SK-N-SH (cell line): ENCODE data around the gene CFAP70. TPM values are rescaled to one million over a fixed set of nuclear protein-coding genes. Genes with fewer than 3 reads are reported as not detected.

Experiments used
- CTCF ChIA-PET: fragments of 300-600, 350-600 bp; formaldehyde crosslinking; extraction: SDS; loops from one replicate; lab custom pipeline; 2021; lab: Yijun Ruan, JAX
- POLR2A ChIA-PET: fragments of 350-600 bp; sonication (Branson Sonifier 250); formaldehyde crosslinking; extraction: SDS; loops from one replicate; lab custom pipeline; 2020; ENCODE audit warnings: antibody characterized with exemption, inconsistent platforms; lab: Yijun Ruan, JAX
- DNase-seq: peaks from one replicate; pipeline ENCODE4 v3.0.0; 2012
- H2AFZ ChIP-seq: fragments of 200-600 bp; sonication (generic); 2 replicates; pipeline ENCODE4 v1.8.1; 2016; ENCODE audit warnings: antibody characterized with exemption, mild to moderate bottlenecking, low read depth
- H3F3A ChIP-seq: fragments of 200-600 bp; sonication (generic); replicated peaks from 2 replicates; pipeline ENCODE3; 2016; ENCODE audit warnings: antibody characterized with exemption, mild to moderate bottlenecking; ENCODE audit not compliant: insufficient read depth
- H3K27ac ChIP-seq, 2 experiments: fragments of 200-500 bp in 1 of 2; fragments of 200-600 bp in 1 of 2; sonication (Bioruptor generic) in 1 of 2; sonication (generic), shearing (Covaris generic) in 1 of 2; 2 replicates each; pipeline versions ENCODE4 v1.5.1 to v1.6.1; 2014 to 2016; ENCODE audit warnings: low read depth in 2 of 2, inconsistent platforms in 1 of 2, low read length in 1 of 2, mild to moderate bottlenecking in 1 of 2, mixed read lengths in 1 of 2
- H3K27me3 ChIP-seq: fragments of 200-600 bp; sonication (generic), shearing (Covaris generic); 2 replicates; pipeline ENCODE4 v1.6.1; 2016; ENCODE audit warnings: mixed run types; ENCODE audit not compliant: insufficient read depth
- H3K36me3 ChIP-seq, 2 experiments: fragments of 200-500 bp in 1 of 2; fragments of 200-600 bp in 1 of 2; sonication (Bioruptor generic) in 1 of 2; sonication (generic) in 1 of 2; replicated peaks in 1 of 2; 2 replicates each; pipeline versions ENCODE3 to v1.5.1; 2014 to 2016; ENCODE audit warnings: low read length in 1 of 2, mild to moderate bottlenecking in 1 of 2; ENCODE audit not compliant: insufficient read depth in 2 of 2, control insufficient read depth in 1 of 2
- H3K4me1 ChIP-seq, 2 experiments: fragments of 200-500 bp in 1 of 2; fragments of 200-600 bp in 1 of 2; sonication (Bioruptor generic) in 1 of 2; sonication (generic), shearing (Covaris generic) in 1 of 2; 2 replicates each; pipeline versions ENCODE4 v1.5.1 to v1.6.1; 2014 to 2016; ENCODE audit warnings: low read depth in 1 of 2, low read length in 1 of 2, mixed run types in 1 of 2; ENCODE audit not compliant: insufficient read depth in 2 of 2, control insufficient read depth in 1 of 2
- H3K4me2 ChIP-seq: fragments of 200-600 bp; sonication (generic), shearing (Covaris generic); 2 replicates; pipeline ENCODE4 v1.6.1; 2017; ENCODE audit warnings: mixed run types
- H3K4me3 ChIP-seq, 2 experiments: fragments of 200-500 bp in 1 of 2; fragments of 200-600 bp in 1 of 2; sonication (Bioruptor generic) in 1 of 2; sonication (generic), shearing (Covaris generic) in 1 of 2; 2 replicates each; pipeline versions ENCODE4 v1.5.1 to v1.8.1; 2014 to 2016; ENCODE audit warnings: low read depth in 2 of 2, inconsistent platforms in 1 of 2, low read length in 1 of 2, mild to moderate bottlenecking in 1 of 2, mixed read lengths in 1 of 2, moderate library complexity in 1 of 2
- H3K79me2 ChIP-seq: fragments of 200-600 bp; sonication (generic); 2 replicates; pipeline ENCODE4 v1.8.1; 2017; ENCODE audit warnings: mild to moderate bottlenecking; ENCODE audit not compliant: insufficient read depth
- H3K9ac ChIP-seq: fragments of 200-600 bp; sonication (generic); 2 replicates; pipeline ENCODE4 v1.6.1; 2017; ENCODE audit warnings: mixed run types
- H3K9me2 ChIP-seq: fragments of 200-600 bp; sonication (generic); 2 replicates; pipeline ENCODE4 v1.6.1; 2017; ENCODE audit warnings: mixed run types
- H3K9me3 ChIP-seq: fragments of 200-600 bp; sonication (generic); 2 replicates; pipeline ENCODE4 v1.6.1; 2017; ENCODE audit warnings: mixed run types, mild to moderate bottlenecking, moderate library complexity
- H4K20me1 ChIP-seq: fragments of 200-600 bp; sonication (generic); 2 replicates; pipeline ENCODE4 v1.6.1; 2017; ENCODE audit warnings: mild to moderate bottlenecking, mixed run types; ENCODE audit not compliant: insufficient read depth
- CHD2 ChIP-seq: fragments of 150-350 bp; IDR thresholded peaks from 2 replicates; pipeline ENCODE4 v1.6.1; 2018; ENCODE audit warnings: low read length; ENCODE audit not compliant: partially characterized antibody
- EP300 ChIP-seq, 2 experiments: IDR thresholded peaks; 2 replicates each; pipeline versions ENCODE4 v1.4.0 to v1.6.1; 2012; ENCODE audit warnings: borderline replicate concordance in 1 of 2, low read depth in 1 of 2, low read length in 1 of 2
- FOSL2 ChIP-seq: IDR thresholded peaks from 2 replicates; pipeline ENCODE4 v1.4.0; 2012; ENCODE audit warnings: low read depth, mild to moderate bottlenecking, moderate library complexity, borderline replicate concordance
- FOXJ3 ChIP-seq: sonication (generic); formaldehyde crosslinking; IDR thresholded peaks from 2 replicates; pipeline ENCODE4 v1.5.1; 2020; ENCODE audit warnings: mild to moderate bottlenecking, missing genetic modification reagents
- GABPA ChIP-seq: IDR thresholded peaks from 2 replicates; pipeline ENCODE4 v1.4.0; 2012; ENCODE audit warnings: low read depth, mild to moderate bottlenecking
- MEF2A ChIP-seq: IDR thresholded peaks from 2 replicates; pipeline ENCODE4 v1.4.0; 2012; ENCODE audit warnings: low read depth, borderline replicate concordance
- MXI1 ChIP-seq: IDR thresholded peaks from 2 replicates; pipeline ENCODE4 v1.6.1; 2012; ENCODE audit warnings: mild to moderate bottlenecking, low read depth, low read length, improper control_type of control experiment
- NFIC ChIP-seq: IDR thresholded peaks from 2 replicates; pipeline ENCODE4 v1.4.0; 2012; ENCODE audit warnings: borderline replicate concordance
- POLR2AphosphoS5 ChIP-seq: IDR thresholded peaks from 2 replicates; pipeline ENCODE4 v1.6.1; 2012; ENCODE audit warnings: low read depth, low read length
- RAD21 ChIP-seq: IDR thresholded peaks from 2 replicates; pipeline ENCODE4 v1.6.1; 2012; ENCODE audit warnings: mild to moderate bottlenecking, low read length
- RFX5 ChIP-seq: IDR thresholded peaks from 2 replicates; pipeline ENCODE4 v1.6.1; 2012; ENCODE audit warnings: mild to moderate bottlenecking, improper control_type of control experiment, low read length
- RXRA ChIP-seq: IDR thresholded peaks from 2 replicates; pipeline ENCODE4 v1.4.0; 2012; ENCODE audit warnings: low read depth, mild to moderate bottlenecking, borderline replicate concordance
- SIN3A ChIP-seq: IDR thresholded peaks from 2 replicates; pipeline ENCODE4 v1.6.1; 2012; ENCODE audit warnings: low read depth, mild to moderate bottlenecking, low read length, moderate library complexity, borderline replicate concordance
- SMC3 ChIP-seq: IDR thresholded peaks from 2 replicates; pipeline ENCODE4 v1.6.1; 2012; ENCODE audit warnings: low read depth, low read length, improper control_type of control experiment
- YY1 ChIP-seq: IDR thresholded peaks from 2 replicates; pipeline ENCODE4 v1.4.0; 2012; ENCODE audit warnings: low read depth, mild to moderate bottlenecking
- WGBS: methylation state at CpG from one replicate; pipeline ENCODE4 v1.1.6; 2017; ENCODE audit warnings: low lambda C conversion rate; 5-methylcytosine and 5-hydroxymethylcytosine counted together
- polyA plus RNA-seq, 3 experiments: library from polyadenylated mRNA; depleted of rRNA; stranded (reverse); fragments of >200 nt; gene quantifications; 2 replicates each; pipeline ENCODE4 v1.2.3, GENCODE V29; 2012
- TF ChIP-seq, protein P1 (sequence below): IDR thresholded peaks from 2 replicates; pipeline ENCODE4 v1.4.0; 2012; ENCODE audit warnings: low read depth
- TF ChIP-seq, protein P2 (sequence below): IDR thresholded peaks from 2 replicates; pipeline ENCODE4 v1.4.0; 2012; ENCODE audit warnings: low read depth, borderline replicate concordance

The CFAP70 gene
- polyA plus RNA-seq, 1 of the 3 experiments (the other 2 are of a cell fraction) = 0.74 TPM

DNA sequence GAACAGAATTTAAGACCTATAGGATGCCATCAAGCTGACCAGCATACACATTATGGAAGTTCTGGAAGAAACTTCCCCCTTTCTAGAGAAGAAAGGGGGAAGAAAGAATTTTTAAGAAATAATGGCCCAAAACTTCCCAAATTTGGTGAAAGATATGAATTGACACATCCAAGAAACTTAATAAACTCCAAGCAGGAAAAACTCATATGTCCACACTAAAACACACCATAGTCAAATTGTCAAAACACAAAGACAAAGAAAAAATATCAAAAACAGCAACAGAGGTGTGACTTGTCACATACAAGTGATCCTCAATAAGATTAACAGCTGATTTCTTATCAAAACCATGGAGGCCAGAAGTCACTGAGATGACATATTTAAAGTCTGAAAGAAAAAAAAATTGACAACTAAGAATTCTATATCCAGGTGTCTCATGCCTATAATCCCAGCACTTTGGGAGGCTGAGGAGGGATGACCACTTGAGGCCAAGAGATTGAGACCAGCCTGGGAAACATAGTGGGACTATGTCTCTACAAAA, 52.4 kb downstream of the CFAP70 start (continued):
- no peak for TF ChIP-seq RAD21
- no peak for TF ChIP-seq SMC3

DNA sequence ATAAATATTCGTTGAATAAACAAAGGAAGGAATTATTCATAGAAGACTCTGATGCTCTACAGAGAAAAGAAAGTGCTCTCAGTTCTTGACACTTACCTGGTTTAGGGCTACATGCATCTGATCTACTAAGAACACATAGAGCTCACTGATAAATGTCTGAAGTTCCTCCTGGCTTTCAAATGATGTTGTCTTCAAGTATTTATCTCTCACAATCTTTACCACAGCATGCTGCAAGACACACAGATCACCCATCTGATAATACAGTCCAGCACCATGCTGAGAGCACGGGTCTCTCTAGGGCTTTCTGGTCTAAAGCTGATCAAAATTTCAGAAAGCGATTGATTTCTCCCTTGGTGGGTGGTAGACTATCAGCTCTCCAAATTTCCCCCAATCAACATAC, 61.7 kb downstream of the CFAP70 start:
- no peaks in the 10 kb centered on the region for H3K4me1 ChIP-seq
- TF ChIP-seq, protein P1, sequence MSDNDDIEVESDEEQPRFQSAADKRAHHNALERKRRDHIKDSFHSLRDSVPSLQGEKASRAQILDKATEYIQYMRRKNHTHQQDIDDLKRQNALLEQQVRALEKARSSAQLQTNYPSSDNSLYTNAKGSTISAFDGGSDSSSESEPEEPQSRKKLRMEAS = no peak
- TF ChIP-seq GABPA (no peak), RXRA (no peak), FOXJ3 (CRISPR knock-in tag) (no peak), NFIC (no peak), EP300 (IDR thresholded peaks at IDR 0.05; ENCODE audit: borderline replicate concordance in 1 of 2, low read depth in 1 of 2, low read length in 1 of 2) (no peak), YY1 (no peak), RFX5 (no peak), CHD2 (no peak), SMC3 (no peak), RAD21 (no peak), POLR2AphosphoS5 (no peak), SIN3A (no peak), MEF2A (no peak), MXI1 (no peak), FOSL2 (no peak)
- TF ChIP-seq, protein P2, sequence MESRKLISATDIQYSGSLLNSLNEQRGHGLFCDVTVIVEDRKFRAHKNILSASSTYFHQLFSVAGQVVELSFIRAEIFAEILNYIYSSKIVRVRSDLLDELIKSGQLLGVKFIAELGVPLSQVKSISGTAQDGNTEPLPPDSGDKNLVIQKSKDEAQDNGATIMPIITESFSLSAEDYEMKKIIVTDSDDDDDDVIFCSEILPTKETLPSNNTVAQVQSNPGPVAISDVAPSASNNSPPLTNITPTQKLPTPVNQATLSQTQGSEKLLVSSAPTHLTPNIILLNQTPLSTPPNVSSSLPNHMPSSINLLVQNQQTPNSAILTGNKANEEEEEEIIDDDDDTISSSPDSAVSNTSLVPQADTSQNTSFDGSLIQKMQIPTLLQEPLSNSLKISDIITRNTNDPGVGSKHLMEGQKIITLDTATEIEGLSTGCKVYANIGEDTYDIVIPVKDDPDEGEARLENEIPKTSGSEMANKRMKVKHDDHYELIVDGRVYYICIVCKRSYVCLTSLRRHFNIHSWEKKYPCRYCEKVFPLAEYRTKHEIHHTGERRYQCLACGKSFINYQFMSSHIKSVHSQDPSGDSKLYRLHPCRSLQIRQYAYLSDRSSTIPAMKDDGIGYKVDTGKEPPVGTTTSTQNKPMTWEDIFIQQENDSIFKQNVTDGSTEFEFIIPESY = no peak
- H3K79me2 ChIP-seq = no peaks in the 10 kb centered on the region
- WGBS = 27% methylated on average over 3 of the region's 3 CpGs
- H3K9me3 ChIP-seq = no peaks in the 10 kb centered on the region
- no peak overlapping the region for H3K27ac ChIP-seq
- H3K9me2 ChIP-seq = no peaks in the 10 kb centered on the region
- H3K9ac ChIP-seq = no peak overlapping the region
- ChIA-PET POLR2A (no interaction called here), CTCF (interaction anchor here (0.9 to 1.0 kb wide), 2 partner anchors 21 to 33 kb away, joined by 3 to 4 read pairs; no protein-coding TSS in a partner anchor)
- H3K27me3 ChIP-seq = no peaks in the 10 kb centered on the region
- H4K20me1 ChIP-seq = no peaks in the 10 kb centered on the region
- H3K4me2 ChIP-seq = no peak overlapping the region
- no peak overlapping the region for H2AFZ ChIP-seq
- H3K4me3 ChIP-seq = no peak overlapping the region
- H3F3A ChIP-seq = no peaks in the 10 kb centered on the region
- DNase-seq = no peak
- no peaks in the 10 kb centered on the region for H3K36me3 ChIP-seq
